ENCODE measurements around the gene KATNB1. TPM values are rescaled to one million over a fixed set of nuclear protein-coding genes. Genes with fewer than 3 reads are reported as not detected.

Gene KATNB1
- total RNA-seq, 3 donors from 2014 or later, result 15.5 to 20.9 (median 17.0) TPM

- intact Hi-C loops (cut with DNase I; ENCODE audit: low total_unique reads), result no loop called here
- Histone ChIP-seq H3K27me3 (no peaks in the 10 kb centered on the region), H3K4me3 (no peak overlapping the region), H3K27ac (no peak overlapping the region), H3K9me3 (no peaks in the 10 kb centered on the region), H3K4me1 (no peaks in the 10 kb centered on the region), H3K36me3 (no peaks in the 10 kb centered on the region)
- TF ChIP-seq POLR2A (IDR thresholded peaks at IDR 0.05), result no peak
- TF ChIP-seq CTCF (IDR thresholded peaks at IDR 0.05), result no peak
- no peak for TF ChIP-seq POLR2AphosphoS5 (IDR thresholded peaks at IDR 0.05)
- DNase-seq (ENCODE audit: low spot score in 2 of 2), result no peak
Observed at GRCh38 chr16:57694231-57694724, 41.3 kb upstream of the KATNB1 start.

DNA sequence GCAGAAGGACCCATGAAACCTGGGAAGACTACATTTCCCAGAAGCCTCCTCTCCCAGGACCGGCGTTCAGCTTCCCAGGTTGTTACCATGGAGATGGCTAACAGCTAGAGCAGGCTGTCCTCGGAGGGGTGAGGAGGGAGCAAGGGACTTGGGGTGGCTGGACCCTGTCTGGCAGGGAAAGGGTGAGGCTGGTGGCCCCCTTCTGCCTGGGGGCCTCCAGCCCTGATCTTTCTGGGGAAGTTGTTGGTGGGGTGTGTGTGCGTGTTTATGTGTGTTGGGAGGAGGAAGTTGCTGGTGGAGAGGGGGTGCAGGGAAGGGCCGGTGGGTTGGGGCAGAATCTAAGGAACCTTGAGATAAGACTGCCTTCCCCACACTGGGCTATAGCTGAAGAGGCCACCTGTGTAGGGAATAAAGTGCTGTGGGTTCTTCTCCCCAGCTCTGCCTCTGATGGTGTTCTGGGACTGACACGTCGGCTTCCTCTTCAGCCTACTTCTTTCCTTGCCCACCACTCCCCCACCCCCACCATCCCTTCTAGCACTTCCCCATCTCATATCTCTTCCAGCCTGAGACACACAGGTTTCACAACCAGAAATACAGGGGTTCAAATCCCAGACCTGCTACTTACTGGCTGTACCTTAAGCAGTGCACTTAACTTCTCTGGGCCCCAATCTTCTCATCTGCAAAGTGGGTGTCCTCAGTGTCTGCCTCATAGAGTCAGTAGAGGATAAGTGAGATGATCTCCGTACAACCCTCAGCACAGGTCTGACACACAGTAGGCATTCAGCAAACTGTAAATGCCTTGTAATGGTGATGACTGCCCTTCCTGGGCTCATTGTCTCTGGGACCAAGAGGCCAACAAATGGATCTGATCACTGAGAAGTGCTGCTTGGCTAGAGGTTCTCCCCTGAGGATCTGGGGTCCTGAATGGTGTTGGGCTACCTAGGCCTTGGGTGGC lies 40.6 kb upstream of the KATNB1 start, which contains the start of gene DRC7:
Gene DRC7 (plus strand): TSS at position 82 of the 955 bp plus-strand sequence. CDS start 3,144 bp downstream, outside the sequence.
- H3K27me3 ChIP-seq, result no peaks in the 10 kb centered on the region
- no peaks in the 10 kb centered on the region for H3K9me3 ChIP-seq
- peak within 1 kb of the TSS in 2 of 3 donors; percentile 5 to 7 for H3K4me3 ChIP-seq
- no peaks in the 10 kb centered on the region for H3K4me1 ChIP-seq
- intact Hi-C loops (cut with DNase I; ENCODE audit: low total_unique reads), result no loop called here
- DNase-seq (ENCODE audit: low spot score in 2 of 2), result no peak
- TF ChIP-seq CTCF (IDR thresholded peaks at IDR 0.05) (no peak), POLR2A (IDR thresholded peaks at IDR 0.05) (no peak), POLR2AphosphoS5 (IDR thresholded peaks at IDR 0.05) (no peak)
- no peaks in the 10 kb centered on the region for H3K36me3 ChIP-seq
- H3K27ac ChIP-seq, result no peak within 1 kb of the TSS

DNA sequence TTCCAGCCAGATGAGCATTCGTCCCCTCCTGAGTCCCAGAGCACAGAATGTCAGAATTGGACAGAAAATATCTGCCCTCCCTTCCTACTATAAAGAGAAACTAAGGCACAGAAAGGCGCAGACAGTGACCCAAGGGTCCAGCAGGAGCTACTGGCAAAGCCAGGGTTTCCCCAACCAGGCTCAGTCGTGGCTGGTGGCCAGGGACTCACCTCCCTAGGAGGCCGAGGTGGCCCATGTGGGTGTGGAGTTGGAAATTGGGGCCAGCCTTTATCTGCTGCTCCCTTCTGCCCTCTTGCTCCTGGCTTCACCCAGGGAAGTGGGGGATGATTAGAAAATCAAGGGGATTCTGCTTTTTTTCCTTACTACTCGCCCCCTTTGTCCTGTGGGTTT lies 39.9 kb upstream of the KATNB1 start:
- DNase-seq (ENCODE audit: low spot score in 2 of 2), result no peak
- intact Hi-C loops (cut with DNase I; ENCODE audit: low total_unique reads), result no loop called here
- no peaks in the 10 kb centered on the region for H3K4me1 ChIP-seq
- H3K27me3 ChIP-seq, result no peaks in the 10 kb centered on the region
- no peak overlapping the region for H3K27ac ChIP-seq
- H3K4me3 ChIP-seq, result no peak overlapping the region
- no peak for TF ChIP-seq CTCF (IDR thresholded peaks at IDR 0.05)
- no peak for TF ChIP-seq POLR2A (IDR thresholded peaks at IDR 0.05)
- no peak for TF ChIP-seq POLR2AphosphoS5 (IDR thresholded peaks at IDR 0.05)
- H3K9me3 ChIP-seq, result no peaks in the 10 kb centered on the region
- H3K36me3 ChIP-seq, result no peaks in the 10 kb centered on the region

DNA sequence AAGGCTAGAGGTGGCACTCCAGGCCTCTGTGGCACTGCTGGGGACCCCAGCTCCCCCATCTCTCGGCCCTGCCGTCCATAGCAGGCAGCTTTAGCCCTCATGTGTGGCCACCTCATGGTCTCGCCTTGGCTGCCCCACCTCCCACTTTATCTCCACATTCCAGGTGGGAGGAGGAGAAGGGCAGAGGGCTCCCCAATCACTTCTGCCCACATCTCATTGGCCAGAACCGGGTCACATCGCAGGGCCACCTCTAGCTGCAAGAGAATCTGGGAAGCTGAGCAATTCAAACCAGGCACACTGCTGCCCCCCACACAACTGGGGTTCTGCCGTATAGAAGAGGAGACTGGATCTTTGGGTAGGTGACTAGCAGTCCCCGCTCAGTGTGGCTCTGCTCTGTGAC lies 39.3 kb upstream of the KATNB1 start:
- no peak for DNase-seq (ENCODE audit: low spot score in 2 of 2)
- Histone ChIP-seq H3K9me3 (no peaks in the 10 kb centered on the region), H3K4me3 (no peak overlapping the region), H3K27me3 (no peaks in the 10 kb centered on the region), H3K27ac (no peak overlapping the region), H3K36me3 (no peaks in the 10 kb centered on the region), H3K4me1 (no peaks in the 10 kb centered on the region)
- intact Hi-C loops (cut with DNase I; ENCODE audit: low total_unique reads), result no loop called here
- TF ChIP-seq POLR2AphosphoS5 (IDR thresholded peaks at IDR 0.05), result no peak
- no peak for TF ChIP-seq POLR2A (IDR thresholded peaks at IDR 0.05)
- no peak for TF ChIP-seq CTCF (IDR thresholded peaks at IDR 0.05)

DNA sequence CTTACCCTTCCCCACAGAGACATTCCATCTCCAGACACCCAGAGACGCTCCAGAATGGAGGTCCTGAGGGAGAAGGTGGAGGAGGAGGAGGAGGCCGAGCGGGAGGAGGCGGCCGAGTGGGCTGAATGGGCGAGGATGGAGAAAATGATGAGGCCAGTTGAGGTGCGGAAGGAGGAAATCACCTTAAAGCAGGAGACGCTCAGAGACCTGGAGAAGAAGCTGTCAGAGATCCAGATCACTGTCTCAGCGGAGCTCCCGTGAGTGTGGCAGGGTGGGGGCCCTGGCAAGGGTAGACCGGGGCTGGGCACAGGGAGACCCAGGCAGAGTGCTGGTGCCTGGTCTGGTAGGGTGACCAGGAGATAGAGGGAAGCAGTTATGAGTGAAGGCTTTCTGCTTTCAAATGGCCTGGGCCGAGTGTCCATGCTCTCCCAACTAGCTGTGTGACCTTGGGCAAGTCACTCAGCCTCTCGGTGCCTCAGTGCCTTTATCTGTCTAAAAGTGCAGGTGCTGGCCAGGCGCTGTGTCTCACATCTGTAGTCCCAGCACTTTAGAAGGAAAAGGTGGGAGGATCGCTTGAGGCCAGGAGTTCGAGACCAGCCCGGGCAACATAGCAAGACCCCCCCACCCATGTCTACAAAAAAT lies 37.6 kb upstream of the KATNB1 start:
- intact Hi-C loops (cut with DNase I; ENCODE audit: low total_unique reads), result no loop called here
- H3K36me3 ChIP-seq, result no peaks in the 10 kb centered on the region
- no peaks in the 10 kb centered on the region for H3K9me3 ChIP-seq
- H3K4me3 ChIP-seq, result no peak overlapping the region
- H3K27me3 ChIP-seq, result no peaks in the 10 kb centered on the region
- no peak for DNase-seq (ENCODE audit: low spot score in 2 of 2)
- no peak overlapping the region for H3K27ac ChIP-seq
- TF ChIP-seq POLR2AphosphoS5 (IDR thresholded peaks at IDR 0.05) (no peak), CTCF (IDR thresholded peaks at IDR 0.05) (no peak), POLR2A (IDR thresholded peaks at IDR 0.05) (no peak)
- no peaks in the 10 kb centered on the region for H3K4me1 ChIP-seq

Measured in breast epithelium (tissue), 4 donors.